SH-SY5Y (cell line): ENCODE results near the gene MEI1.

Source experiments
- GATA2 ChIP-seq: IDR thresholded peaks from 2 replicates; pipeline ENCODE4 v1.6.1; 2011; ENCODE audit warnings: mild to moderate bottlenecking, low read depth, low read length
- GATA3 ChIP-seq: IDR thresholded peaks from 2 replicates; pipeline ENCODE4 v1.6.1; 2011; ENCODE audit warnings: low read depth, mild to moderate bottlenecking, low read length, moderate library complexity

DNA sequence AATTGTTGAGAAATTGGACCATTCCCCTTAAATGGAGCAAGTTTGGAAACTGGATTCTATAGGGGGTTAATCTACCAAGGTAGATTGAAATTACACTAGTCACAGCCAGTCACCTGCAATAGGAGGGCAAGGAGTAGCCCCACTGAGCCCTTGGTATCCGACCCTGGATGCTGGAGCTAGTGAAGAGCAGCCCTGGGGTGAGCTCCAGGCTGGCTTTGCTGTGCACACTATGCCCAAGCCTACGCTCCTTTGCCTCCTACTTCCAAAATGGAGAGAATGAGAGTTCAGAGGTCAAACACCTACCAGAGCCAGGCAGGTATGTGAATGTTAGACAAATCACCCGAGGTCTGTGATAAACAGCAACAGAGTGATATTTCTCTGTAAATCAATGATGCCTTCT lies 34.4 kb upstream of the MEI1 start:
- TF ChIP-seq GATA2 (no peak), GATA3 (no peak)
